Dedifferentiated amniotic fluid mesenchymal stem cell (primary cell): ENCODE data around the gene TM4SF18.
A peak's percentile ranks its signal among the peaks of the same experiment; 100 is the strongest.

Experiments used
- DNase-seq: peaks from one replicate; pipeline ENCODE4 v3.0.0-alpha.2; 2016; ENCODE audit errors: extremely low spot score

TM4SF18 gene

GRCh38 chr3:149284034-149284433, 49.4 kb downstream of the TM4SF18 start:
- no peak for DNase-seq

GRCh38 chr3:149283401-149283800, 50.0 kb downstream of the TM4SF18 start:
- DNase-seq = no peak

- no peak for DNase-seq
Observed at GRCh38 chr3:149282836-149283235, 50.6 kb downstream of the TM4SF18 start.

GRCh38 chr3:149282322-149282721, 51.1 kb downstream of the TM4SF18 start:
- DNase-seq = no peak

- no peak for DNase-seq
Observed at GRCh38 chr3:149280671-149281349, 52.6 kb downstream of the TM4SF18 start.

- no peak for DNase-seq
Observed at GRCh38 chr3:149278911-149279310, 54.5 kb downstream of the TM4SF18 start.

- DNase-seq = peak; percentile 29
Observed at GRCh38 chr3:149277331-149277813, 56.1 kb downstream of the TM4SF18 start.

GRCh38 chr3:149276619-149277018, 56.8 kb downstream of the TM4SF18 start:
- no peak for DNase-seq

GRCh38 chr3:149274220-149274619, 59.2 kb downstream of the TM4SF18 start:
- no peak for DNase-seq

- peak; percentile 90 for DNase-seq
Observed at GRCh38 chr3:149273096-149273751, 60.2 kb downstream of the TM4SF18 start.

- no peak for DNase-seq
Observed at GRCh38 chr3:149271669-149272068, 61.8 kb downstream of the TM4SF18 start.

- DNase-seq = no peak
Observed at GRCh38 chr3:149270180-149270579, 63.3 kb downstream of the TM4SF18 start.

GRCh38 chr3:149269687-149270086, 63.7 kb downstream of the TM4SF18 start:
- no peak for DNase-seq
